GM12878 (cell line): ENCODE data around the gene STK16. TPM values are rescaled to one million over a fixed set of nuclear protein-coding genes. Genes with fewer than 3 reads are reported as not detected.

Source experiments
- ATF2 ChIP-seq: IDR thresholded peaks from 2 replicates; pipeline ENCODE4 v1.6.1; 2012; ENCODE audit warnings: low read length, inconsistent platforms
- BMI1 ChIP-seq: fragments of 450-650 bp; IDR thresholded peaks from 2 replicates; pipeline ENCODE4 v1.6.1; 2016; ENCODE audit warnings: mild to moderate bottlenecking, moderate library complexity, borderline replicate concordance
- BRCA1 ChIP-seq: IDR thresholded peaks from 2 replicates; pipeline ENCODE4 v1.6.1; 2011; ENCODE audit warnings: low read depth, low read length, improper control_type of control experiment
- CBX5 ChIP-seq: sonication (generic); IDR thresholded peaks from 2 replicates; pipeline ENCODE4 v1.6.1; 2016; ENCODE audit warnings: low read depth, moderate library complexity, mild to moderate bottlenecking, inconsistent platforms
- ESRRA ChIP-seq: IDR thresholded peaks from 2 replicates; pipeline ENCODE4 v1.6.1; 2012; ENCODE audit warnings: mild to moderate bottlenecking, low read length, improper control_type of control experiment
- FOXM1 ChIP-seq: IDR thresholded peaks from 2 replicates; pipeline ENCODE4 v1.6.1; 2012; ENCODE audit warnings: low read depth, mild to moderate bottlenecking, inconsistent platforms, low read length, moderate library complexity
- GATAD2B ChIP-seq: fragments of 450-650 bp; conservative IDR thresholded peaks from 2 replicates; pipeline ENCODE4 v1.6.1; 2017; ENCODE audit warnings: low read depth, mild to moderate bottlenecking, moderate library complexity
- HDAC2 ChIP-seq: fragments of 200-600 bp; sonication (generic); IDR thresholded peaks from 2 replicates; pipeline ENCODE4 v1.6.1; 2017
- IKZF1 ChIP-seq: fragments of 450-650 bp; conservative IDR thresholded peaks from 2 replicates; pipeline ENCODE4 v1.6.1; 2017; ENCODE audit warnings: antibody characterized with exemption, mild to moderate bottlenecking
- MYB ChIP-seq: fragments of 150-350 bp; IDR thresholded peaks from 2 replicates; pipeline ENCODE4 v1.6.1; 2014; ENCODE audit warnings: mild to moderate bottlenecking, low read depth, low read length, borderline replicate concordance
- MYC ChIP-seq: IDR thresholded peaks from 2 replicates; pipeline ENCODE4 v1.6.1; 2011; ENCODE audit warnings: mild to moderate bottlenecking, low read length, moderate library complexity, inconsistent platforms; ENCODE audit not compliant: insufficient read depth, insufficient replicate concordance, insufficient read length, severe bottlenecking
- NBN ChIP-seq: fragments of 450-650 bp; IDR thresholded peaks from 2 replicates; pipeline ENCODE4 v1.6.1; 2016
- NFXL1 ChIP-seq: fragments of 450-650 bp; IDR thresholded peaks from 2 replicates; pipeline ENCODE4 v1.6.1; 2017; ENCODE audit warnings: antibody characterized with exemption, mild to moderate bottlenecking, borderline replicate concordance
- NR2C1 ChIP-seq: fragments of 450-650 bp; IDR thresholded peaks from 2 replicates; pipeline ENCODE4 v1.6.1; 2017; ENCODE audit warnings: antibody characterized with exemption, mild to moderate bottlenecking, moderate library complexity
- POLR2A ChIP-seq: IDR thresholded peaks from 2 replicates; pipeline ENCODE4 v1.6.1; 2011; ENCODE audit warnings: low read depth, mild to moderate bottlenecking, low read length
- POU2F2 ChIP-seq: IDR thresholded peaks from 3 replicates; pipeline ENCODE4 v1.6.1; 2011; ENCODE audit warnings: low read depth, mild to moderate bottlenecking, low read length, borderline replicate concordance
- RB1 ChIP-seq: fragments of 450-650 bp; formaldehyde crosslinking; IDR thresholded peaks from 2 replicates; pipeline ENCODE4 v1.6.1; 2017; ENCODE audit warnings: mild to moderate bottlenecking, borderline replicate concordance
- RBBP5 ChIP-seq: fragments of 200-600 bp; sonication (generic); conservative IDR thresholded peaks from 2 replicates; pipeline ENCODE4 v1.6.1; 2016
- SMAD5 ChIP-seq: IDR thresholded peaks from 2 replicates; pipeline ENCODE4 v1.6.1; 2016; ENCODE audit warnings: antibody characterized with exemption, low read depth
- SMARCA5 ChIP-seq: fragments of 450-650 bp; IDR thresholded peaks from 2 replicates; pipeline ENCODE4 v1.6.1; 2017; ENCODE audit warnings: mild to moderate bottlenecking
- STAT3 ChIP-seq: IDR thresholded peaks from 2 replicates; pipeline ENCODE4 v1.6.1; 2011; ENCODE audit warnings: low read depth, low read length, improper control_type of control experiment
- YY1 ChIP-seq: IDR thresholded peaks from 2 replicates; pipeline ENCODE4 v1.6.1; 2011; ENCODE audit warnings: low read depth, mild to moderate bottlenecking, low read length
- ZNF217 ChIP-seq: fragments of 450-650 bp; IDR thresholded peaks from 2 replicates; pipeline ENCODE4 v1.6.1; 2017; ENCODE audit warnings: antibody characterized with exemption, mild to moderate bottlenecking
- ZNF274 ChIP-seq: IDR thresholded peaks from one replicate; pipeline ENCODE4 v1.8.0; 2011; ENCODE audit not compliant: insufficient read length, insufficient read depth
- polyA plus RNA-seq, 11 experiments: library from polyadenylated mRNA; depleted of rRNA in 4 of 11; unstranded in 6 of 11; stranded (reverse) in 5 of 11; fragments of >200 nt; fragmentation: Nextera tagmentation in 4 of 11; fragmentation: Illumina TruSeq in 1 of 11; extraction: Ambion mirVana in 4 of 11; extraction: Trizol in 1 of 11; gene quantifications; 1 replicate in 1 of 11; 2 replicates in 10 of 11; pipeline versions ENCODE4 v1.2.1 to v1.2.3, GENCODE V29; 2011 to 2016; ENCODE audit warnings: inconsistent platforms in 2 of 11, missing spikeins in 2 of 11, low read depth in 1 of 11
- total RNA-seq, 4 experiments: library from RNA; depleted of rRNA in 3 of 4; stranded (reverse); fragments of >200 nt in 3 of 4; fragmentation: Illumina TruSeq in 1 of 4; extraction: Trizol in 1 of 4; gene quantifications; 2 replicates each; pipeline versions ENCODE4 v1.2.1 to v1.2.3, GENCODE V29; 2013 to 2021
- TF ChIP-seq, protein P1 (sequence below): IDR thresholded peaks from 2 replicates; pipeline ENCODE4 v1.6.1; 2011; ENCODE audit warnings: borderline replicate concordance, low read depth, mild to moderate bottlenecking, moderate library complexity, low read length; ENCODE audit not compliant: insufficient read depth, poor library complexity, severe bottlenecking
- TF ChIP-seq, protein P2 (sequence below): fragments of 450-650 bp; IDR thresholded peaks from 2 replicates; pipeline ENCODE4 v1.6.1; 2016; ENCODE audit warnings: mild to moderate bottlenecking
- TF ChIP-seq, protein P3 (sequence below): fragments of 450-650 bp; IDR thresholded peaks from 2 replicates; pipeline ENCODE4 v1.6.1; 2014; ENCODE audit warnings: mild to moderate bottlenecking

The STK16 gene
- total and polyA plus RNA-seq, 10 of the 15 experiments (the other 5 are each of a cell fraction or from before 2014, with no cell fraction given): 4.3 to 50.1 (median 17.9) TPM

- TF ChIP-seq FOXM1 (no peak), MYB (no peak), POU2F2 (no peak; the same call in 2 of the 3 replicates), IKZF1 (peak; percentile 56), CBX5 (no peak), ZNF217 (no peak), RBBP5 (no peak), NFXL1 (no peak), STAT3 (no peak), GATAD2B (peak; percentile 75), ESRRA (no peak), BMI1 (no peak), ZNF274 (no peak), RB1 (peak; percentile 67; the same call in 1 of the 2 replicates), HDAC2 (no peak), NR2C1 (no peak), SMAD5 (peak; percentile 92; the same call in 1 of the 2 replicates), MYC (no peak), POLR2A (peak; percentile 99), NBN (peak; percentile 84), YY1 (peak; percentile 36; the same call in 1 of the 2 replicates), ATF2 (no peak), BRCA1 (no peak), SMARCA5 (0 out of 2 replicates have a peak, but pooled peaks have one; percentile 53)
- TF ChIP-seq, protein P1, sequence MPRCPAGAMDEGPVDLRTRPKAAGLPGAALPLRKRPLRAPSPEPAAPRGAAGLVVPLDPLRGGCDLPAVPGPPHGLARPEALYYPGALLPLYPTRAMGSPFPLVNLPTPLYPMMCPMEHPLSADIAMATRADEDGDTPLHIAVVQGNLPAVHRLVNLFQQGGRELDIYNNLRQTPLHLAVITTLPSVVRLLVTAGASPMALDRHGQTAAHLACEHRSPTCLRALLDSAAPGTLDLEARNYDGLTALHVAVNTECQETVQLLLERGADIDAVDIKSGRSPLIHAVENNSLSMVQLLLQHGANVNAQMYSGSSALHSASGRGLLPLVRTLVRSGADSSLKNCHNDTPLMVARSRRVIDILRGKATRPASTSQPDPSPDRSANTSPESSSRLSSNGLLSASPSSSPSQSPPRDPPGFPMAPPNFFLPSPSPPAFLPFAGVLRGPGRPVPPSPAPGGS: no peak
- TF ChIP-seq, protein P2, sequence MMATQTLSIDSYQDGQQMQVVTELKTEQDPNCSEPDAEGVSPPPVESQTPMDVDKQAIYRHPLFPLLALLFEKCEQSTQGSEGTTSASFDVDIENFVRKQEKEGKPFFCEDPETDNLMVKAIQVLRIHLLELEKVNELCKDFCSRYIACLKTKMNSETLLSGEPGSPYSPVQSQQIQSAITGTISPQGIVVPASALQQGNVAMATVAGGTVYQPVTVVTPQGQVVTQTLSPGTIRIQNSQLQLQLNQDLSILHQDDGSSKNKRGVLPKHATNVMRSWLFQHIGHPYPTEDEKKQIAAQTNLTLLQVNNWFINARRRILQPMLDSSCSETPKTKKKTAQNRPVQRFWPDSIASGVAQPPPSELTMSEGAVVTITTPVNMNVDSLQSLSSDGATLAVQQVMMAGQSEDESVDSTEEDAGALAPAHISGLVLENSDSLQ: 0 out of 2 replicates have a peak, but pooled peaks have one; percentile 39
- TF ChIP-seq, protein P3, sequence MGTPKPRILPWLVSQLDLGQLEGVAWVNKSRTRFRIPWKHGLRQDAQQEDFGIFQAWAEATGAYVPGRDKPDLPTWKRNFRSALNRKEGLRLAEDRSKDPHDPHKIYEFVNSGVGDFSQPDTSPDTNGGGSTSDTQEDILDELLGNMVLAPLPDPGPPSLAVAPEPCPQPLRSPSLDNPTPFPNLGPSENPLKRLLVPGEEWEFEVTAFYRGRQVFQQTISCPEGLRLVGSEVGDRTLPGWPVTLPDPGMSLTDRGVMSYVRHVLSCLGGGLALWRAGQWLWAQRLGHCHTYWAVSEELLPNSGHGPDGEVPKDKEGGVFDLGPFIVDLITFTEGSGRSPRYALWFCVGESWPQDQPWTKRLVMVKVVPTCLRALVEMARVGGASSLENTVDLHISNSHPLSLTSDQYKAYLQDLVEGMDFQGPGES: no peak
These were observed 38.7 kb upstream of the STK16 start, which contains the start of gene ZFAND2B (continued) for GRCh38 chr2:219206328-219207133.
